HG03108 (cell line): ENCODE measurements around the gene NOX4.
"Not testable (repeated sequence)": the region's sequence is repeated elsewhere in the genome, so short reads cannot be mapped to it uniquely, and the experiment has no call there.

Experiments
- ATAC-seq: cut with Tn5 transposase; IDR thresholded peaks from one replicate; pipeline ENCODE4 v1.9.1; 2021; ENCODE audit warnings: moderate library complexity; ENCODE audit not compliant: unreplicated experiment

NOX4 gene

DNA sequence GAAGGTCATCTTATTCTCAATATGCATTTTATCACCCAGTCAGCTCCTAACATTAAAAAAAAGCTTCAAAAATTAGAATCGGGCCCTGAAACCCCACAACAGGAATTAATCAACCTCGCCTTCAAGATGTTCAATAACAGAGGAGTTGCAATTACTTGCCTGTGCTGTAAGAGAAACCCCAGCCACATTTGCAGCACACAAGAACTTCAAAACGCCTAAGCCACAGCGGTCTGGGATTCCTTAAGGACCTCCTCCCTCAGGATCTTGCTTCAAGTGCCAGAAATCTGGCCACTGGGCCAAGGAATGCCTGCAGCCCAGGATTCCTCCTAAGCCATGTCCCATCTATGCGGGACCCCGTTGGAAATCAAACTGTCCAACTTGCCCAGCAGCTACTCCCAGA, 108.2 kb downstream of the NOX4 start:
- ATAC-seq = not testable (repeated sequence)

DNA sequence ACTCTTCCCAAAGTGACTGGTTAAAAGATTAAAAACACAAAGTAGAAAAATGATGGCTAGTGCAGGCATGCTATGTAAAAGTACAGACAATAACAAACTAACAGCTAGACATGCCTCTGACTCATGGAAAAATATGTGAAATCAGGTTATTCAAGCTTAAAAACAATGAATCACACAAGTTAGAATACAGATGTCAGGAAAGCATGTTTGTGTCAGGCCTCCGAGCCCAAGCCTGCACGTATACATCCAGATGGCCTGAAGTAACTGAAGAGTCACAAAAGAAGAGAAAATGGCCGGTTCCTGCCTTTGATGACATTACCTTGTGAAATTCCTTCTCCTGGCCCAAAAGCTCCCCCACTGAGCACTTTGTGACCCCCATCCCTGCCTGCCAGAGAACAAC, 110.1 kb downstream of the NOX4 start:
- ATAC-seq = no peak

DNA sequence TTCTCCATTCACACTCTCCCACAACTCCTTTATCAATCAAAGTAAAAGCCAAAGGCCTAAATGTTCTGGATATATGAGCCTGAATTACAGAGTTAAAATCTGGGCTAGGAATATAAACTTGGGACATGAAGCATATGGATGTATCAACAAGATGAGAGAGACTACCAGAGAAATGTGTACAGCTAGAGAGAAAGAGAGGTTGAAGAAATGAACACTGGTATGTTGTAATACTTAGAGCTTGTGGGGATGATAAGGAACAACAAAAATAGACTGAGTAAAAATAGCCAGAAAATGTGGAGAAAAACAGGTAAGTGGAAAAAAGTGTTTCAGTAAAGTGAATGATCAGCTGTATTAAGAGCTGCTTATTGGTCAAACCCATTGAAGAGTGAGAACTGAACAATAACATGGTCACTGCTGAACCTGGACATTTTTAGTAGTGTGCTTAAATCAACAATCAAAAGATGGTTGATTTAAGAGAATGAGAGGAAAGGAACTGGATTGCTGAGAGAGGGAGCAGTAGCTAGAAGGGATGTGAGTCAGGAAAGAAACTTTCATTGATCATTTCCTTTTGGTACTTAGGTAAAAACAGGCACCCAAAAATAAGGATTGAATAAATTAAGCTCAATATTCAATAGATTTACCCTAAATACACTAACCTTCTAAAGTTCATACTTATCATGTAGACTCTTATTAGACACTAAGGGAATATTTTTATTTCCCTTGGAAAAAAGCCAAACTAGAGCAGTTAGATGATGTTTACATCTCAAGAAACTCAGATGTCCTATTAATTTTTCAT, 111.0 kb downstream of the NOX4 start:
- ATAC-seq = not testable (repeated sequence)

DNA sequence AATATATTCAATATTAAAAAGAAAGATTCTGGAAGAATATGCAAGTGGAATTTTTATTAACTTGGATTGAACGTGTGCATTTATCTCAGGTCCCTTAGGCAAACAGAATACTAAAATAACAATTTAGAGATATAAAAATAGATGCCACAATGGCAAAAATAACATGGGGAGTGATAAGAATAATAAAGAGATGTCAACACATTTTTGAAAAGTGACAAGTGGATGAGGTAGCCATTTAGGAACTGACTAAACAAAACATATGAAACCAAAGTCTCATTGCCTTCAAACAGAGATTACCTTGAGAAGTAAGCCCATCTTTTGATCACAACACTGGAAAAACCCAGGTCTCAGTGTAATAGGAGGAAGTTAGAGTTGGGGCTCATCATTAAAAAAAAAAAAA, 112.2 kb downstream of the NOX4 start:
- ATAC-seq = not testable (repeated sequence)

DNA sequence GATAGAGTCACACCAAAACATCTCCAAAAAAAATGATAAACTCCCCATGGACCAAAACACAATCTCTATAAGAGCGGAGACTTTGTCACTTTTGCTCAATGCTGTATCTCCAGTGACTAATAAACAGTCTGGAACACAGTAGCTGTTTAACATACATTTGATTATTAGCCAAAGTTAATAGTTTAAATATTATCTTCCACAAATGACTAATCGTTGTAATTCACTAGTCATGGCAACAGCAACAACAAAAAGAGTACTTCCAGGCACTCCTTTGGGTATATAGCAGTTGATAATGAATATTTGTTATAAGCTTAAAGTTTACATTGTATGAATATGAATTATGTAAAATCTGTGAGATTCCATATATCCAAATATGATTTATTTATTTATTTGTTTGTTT, 121.8 kb downstream of the NOX4 start:
- not testable (repeated sequence) for ATAC-seq

DNA sequence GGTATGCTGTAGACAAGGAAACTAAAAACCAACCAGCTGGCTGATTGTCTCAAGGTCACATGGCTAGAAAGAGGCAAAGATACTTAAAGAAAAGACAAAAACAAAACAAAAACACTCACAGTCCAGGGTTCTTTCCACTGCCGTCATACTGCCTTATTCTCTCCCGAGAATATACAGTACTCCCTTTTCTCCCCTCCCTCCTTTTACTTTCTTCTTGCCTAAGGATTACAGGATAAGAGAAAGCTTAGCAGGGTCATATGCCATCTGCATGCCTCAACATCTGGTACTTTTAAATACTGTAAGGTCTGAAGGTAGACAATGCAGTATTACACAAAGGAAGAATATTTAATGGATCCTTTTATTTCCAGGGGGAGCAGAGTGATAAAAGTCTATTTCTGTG, 126.3 kb downstream of the NOX4 start:
- not testable (repeated sequence) for ATAC-seq

DNA sequence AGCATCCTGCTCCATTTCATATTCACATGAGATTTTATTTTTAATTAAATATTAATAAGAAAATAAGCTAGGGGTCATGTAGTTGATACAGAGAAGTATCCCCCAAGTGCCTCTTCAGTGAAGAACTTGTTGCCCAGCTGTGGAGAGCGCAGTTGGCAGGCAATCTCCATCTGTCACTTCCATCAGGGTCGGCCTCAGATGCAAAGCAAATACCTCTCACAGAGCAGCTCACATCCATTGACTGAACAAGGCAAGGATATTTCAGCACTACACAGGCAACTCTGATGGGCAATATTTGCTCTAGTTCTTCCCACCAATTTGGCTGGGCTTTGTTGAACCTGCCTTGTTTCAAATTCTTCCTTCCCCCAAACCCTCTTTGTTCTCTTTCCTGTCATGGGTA, 129.4 kb downstream of the NOX4 start:
- no peak for ATAC-seq

DNA sequence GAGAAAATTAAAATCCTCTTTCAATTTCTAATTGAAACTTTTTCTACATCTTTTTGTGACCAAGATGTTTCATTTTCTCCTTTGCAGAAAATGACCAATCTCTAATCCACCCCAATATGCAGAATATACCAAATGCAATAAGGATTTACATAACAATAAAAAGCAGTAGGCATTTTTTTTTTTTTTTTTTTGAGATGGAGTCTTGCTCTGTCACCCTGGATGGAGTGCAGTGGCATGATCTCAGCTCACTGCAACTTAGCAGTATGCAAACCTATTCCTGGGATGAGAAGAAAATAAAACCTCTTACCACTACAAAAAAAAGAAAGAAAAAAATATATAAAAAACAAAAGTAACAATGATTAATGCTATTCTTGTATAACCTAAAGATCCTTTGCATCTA, 132.0 kb downstream of the NOX4 start:
- not testable (repeated sequence) for ATAC-seq

DNA sequence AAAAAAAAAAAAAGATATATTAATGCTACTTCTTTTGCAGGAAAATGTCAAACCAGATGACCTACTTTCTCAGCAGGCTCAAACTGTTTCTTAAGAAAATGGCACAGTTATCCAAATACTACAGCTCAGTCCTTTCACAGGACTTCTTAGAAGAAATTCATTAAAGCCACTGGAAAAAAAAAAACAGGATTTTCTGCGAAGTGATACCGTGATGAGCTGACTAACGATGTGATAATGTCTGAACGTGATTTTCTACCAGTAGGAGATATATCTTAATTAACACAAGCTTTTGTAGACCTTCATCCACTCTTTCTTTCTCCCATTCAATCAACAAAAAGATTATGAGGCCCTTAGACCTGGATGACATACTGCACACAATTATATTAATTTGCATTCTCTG, 132.4 kb downstream of the NOX4 start:
- ATAC-seq = no peak

DNA sequence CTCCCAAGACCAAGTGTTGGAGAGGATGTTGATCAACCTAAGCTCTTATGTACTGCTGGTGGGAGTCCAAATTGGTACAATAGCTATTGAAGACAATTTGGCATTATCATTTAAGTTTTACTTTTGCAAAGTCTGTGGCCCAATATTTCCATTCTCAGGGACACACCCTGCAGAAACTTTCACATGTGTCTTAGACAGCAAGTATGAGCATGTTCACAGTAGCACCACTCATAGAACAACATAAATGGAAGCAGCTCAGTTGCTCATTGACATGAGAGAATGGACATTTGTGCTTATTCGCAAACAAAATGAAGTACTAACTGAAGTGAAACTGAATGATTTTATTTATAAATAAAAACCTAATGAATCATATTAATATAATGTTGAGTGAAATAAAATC, 135.5 kb downstream of the NOX4 start:
- ATAC-seq = no peak

DNA sequence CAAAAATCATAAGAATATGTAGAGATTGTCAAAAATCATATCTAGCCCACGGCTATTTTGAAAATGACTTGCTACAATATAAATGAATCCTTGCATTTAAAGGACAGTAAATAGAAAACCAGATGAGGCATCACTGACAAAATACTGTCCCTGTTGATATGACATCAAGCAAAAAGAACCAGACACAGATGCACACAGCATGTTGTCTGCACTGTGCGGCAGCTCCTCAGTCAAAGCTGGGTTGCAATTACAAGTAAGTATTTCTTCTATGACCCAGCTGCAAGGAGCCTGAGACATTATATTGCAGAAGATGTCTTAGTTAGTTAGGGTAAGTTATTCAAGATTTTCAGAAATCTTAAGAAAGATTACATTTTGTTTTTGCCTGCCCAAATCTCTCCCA, 136.7 kb downstream of the NOX4 start:
- ATAC-seq = not testable (repeated sequence)

DNA sequence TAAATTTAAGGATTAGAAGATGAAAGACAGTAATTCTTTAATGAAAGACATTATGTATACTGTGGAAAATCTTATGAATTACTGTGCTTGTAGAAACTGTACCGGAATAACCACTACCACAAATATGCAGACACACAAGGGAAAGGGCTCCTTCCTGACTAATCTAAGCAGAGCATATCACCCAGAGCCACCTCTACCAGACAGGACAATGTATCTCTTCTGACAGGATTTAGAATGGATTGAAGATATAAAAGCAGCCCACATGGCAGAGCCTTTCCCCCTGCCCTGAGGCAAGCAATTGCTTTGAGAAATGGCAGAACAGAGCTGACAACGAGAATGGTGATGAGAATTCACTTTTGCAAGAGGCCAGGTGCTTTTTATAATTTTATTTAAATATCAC, 144.1 kb downstream of the NOX4 start:
- ATAC-seq = no peak

DNA sequence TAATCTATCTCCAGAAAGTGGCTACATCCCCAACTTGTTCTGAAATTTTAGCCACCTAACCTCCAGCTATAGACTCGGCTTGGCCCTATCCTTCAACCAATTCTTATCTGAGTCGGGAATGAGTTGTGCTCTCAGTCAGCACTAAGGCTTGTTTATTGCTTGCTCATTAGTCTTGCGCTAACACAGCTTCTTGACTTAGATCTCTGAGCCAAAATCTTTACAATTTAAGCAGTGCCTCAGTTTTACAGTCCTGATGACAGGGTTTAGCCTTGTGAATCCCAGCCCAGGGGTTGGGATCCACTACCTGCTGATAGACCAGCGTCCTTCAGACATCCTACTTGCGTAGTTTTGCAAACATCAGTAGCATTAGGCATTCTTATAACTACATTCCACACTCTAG, 144.6 kb downstream of the NOX4 start:
- ATAC-seq = no peak

DNA sequence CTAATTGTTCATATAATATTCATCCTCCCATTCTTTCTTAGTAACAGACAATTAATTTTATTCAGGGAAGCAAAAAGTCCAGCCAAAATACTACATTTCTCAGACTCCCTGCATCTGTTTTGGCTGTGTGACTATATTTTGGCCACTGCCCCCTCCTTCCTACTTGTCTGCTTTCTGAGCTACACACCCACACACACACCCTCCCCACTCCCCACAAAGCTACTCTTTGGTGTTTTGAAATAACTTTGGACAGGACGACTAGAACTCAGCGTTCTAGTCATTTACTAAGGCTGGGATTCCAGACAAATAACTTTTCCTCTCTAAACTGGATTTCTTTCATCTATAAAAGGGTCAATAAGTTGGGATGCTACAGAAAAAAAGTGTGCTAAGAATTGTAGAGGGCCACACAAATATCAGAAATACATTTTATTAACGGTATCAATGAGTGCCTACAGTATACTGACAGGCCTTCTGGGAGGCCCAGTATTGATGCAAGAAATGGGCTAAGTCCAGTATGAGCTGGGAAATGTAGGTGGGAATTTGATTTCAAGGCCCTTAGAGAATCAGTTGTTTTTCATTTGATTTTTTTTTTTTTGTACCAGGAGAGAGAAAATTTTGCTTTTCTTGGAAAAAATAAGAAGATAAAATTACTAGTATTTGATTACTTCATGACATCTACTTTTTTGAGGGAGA, 148.1 kb downstream of the NOX4 start:
- not testable (repeated sequence) for ATAC-seq

DNA sequence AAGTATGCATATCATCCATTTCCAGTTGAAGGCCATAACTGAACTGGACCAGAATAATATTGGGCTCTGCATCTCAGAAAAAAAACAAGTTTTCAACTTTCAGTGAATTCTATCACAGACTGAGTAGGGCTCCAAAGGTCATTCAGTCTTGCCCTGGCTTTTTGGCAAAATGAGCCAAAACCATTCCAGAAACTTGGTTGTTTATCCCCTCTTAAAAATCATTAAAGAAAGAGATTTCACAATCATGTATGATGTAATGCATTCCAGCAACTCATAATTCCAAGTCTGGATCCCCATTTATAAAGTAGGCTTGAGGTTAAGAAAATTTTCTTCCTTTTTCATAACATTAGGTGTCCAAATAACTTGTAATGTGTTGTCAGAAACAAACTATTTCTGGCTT, 150.7 kb downstream of the NOX4 start:
- not testable (repeated sequence) for ATAC-seq

DNA sequence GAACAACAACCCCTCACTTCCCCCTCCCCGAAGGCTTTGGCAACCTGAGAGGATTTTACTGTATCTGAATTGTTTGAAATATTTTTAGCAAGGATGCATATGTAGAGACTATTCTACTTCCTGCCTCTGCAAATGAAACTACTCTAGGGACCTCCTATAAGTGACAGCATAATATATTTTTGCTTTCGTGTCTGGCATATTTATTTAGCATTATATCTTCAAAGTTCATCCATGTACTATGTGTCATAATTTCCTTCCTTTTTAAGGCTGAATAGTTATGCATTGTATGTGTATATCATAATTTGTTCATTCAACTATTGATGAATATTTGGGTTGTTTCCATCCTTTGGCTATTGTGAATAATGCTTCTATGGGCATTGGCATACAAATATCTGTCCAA, 153.1 kb downstream of the NOX4 start:
- ATAC-seq = not testable (repeated sequence)

DNA sequence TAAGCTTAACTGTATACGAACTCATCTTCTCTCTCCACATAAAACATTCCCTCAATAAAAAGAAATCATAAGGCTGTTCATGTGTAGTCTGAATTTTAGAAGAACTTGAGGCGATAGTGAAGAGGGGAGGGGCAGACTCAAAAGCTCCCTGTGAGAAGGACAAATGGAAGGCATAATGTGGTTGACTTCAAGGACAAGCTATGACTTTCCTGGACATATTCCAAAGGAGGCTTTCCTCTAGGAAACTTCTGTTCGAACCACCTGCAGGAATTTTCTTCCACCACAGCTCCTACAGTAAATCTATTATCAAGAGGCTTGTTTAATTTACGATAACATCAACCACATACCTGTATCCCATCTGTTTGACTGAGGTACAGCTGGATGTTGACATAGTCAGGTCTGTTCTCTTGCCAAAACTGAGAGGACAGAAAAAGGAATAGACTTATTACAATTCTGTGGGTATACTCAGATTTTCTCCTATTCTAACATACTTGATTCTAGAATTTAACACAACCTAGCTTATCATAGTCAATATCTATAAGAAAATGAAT, 154.0 kb downstream of the NOX4 start:
- ATAC-seq = not testable (repeated sequence)

DNA sequence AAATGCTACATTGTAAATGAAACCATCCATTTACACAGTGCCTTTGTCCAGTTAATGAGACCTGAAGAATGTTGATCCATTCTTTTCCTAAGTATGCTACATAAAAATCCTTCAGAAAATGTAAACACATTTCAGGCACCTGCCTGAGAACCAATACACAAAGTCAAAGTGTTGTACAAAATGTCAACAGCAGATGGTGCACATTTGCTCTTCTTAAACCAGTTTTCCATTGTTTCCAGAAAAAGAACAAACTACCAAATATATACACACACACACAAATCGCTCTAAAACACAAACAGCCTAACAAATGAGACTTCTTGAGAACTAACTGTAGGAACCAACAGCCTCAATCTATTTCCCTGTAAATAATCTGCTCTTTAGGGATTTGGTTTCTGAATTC, 157.5 kb downstream of the NOX4 start:
- not testable (repeated sequence) for ATAC-seq

DNA sequence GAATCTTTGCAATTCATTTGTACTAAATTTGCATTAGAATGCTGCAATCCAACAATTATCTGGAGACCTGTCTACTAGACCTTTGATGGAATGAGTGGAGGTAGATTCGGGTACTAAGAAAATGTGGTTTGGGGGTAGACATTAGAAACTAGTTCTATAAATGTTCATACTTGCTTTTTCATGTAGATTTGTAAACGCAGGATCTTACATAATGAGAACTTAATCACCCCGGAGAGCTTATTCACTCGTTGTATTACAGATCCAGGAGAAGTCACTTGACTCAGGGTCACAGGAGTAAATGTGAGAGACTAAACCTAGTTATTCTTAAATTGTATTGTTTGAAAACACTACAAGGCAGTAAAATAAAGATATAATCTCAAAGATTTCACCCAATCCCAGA, 159.2 kb downstream of the NOX4 start:
- not testable (repeated sequence) for ATAC-seq

DNA sequence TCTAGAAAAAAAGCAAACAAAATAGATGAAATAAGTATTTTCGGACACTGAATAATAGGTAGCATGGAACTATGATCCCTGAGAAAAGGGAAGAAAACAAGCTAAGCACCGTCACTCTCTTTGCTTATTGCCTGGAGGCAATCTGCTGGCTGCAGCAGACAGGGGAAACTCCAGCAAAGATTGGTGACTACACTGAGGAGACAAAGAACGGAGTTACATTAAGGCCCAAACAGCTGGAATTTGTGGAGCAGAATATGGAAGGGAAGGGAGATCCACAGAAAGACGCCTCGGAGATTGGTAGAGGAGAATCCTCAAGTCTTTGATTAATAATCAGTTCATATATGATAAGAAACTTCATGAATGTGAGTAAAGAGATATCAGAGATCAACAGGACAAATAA, 163.3 kb downstream of the NOX4 start:
- no peak for ATAC-seq

DNA sequence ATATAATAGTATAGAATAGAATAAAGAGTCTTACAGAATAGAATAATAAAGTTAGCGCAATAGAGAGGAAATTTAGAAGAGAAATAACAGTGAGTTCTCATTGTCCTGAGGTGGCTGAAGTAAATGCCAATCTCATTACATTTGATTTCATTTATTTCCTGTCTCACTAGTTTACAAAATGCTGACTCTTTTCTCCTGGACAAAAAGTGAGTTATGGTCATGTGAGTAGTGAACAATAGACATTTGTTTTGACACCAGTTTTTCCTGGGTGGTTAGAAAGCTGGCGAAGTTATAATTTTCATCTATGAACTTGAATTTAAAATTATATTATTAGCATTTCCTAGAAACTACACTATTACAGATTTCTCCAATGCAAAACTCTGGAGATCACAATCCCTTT, 169.8 kb downstream of the NOX4 start:
- no peak for ATAC-seq

DNA sequence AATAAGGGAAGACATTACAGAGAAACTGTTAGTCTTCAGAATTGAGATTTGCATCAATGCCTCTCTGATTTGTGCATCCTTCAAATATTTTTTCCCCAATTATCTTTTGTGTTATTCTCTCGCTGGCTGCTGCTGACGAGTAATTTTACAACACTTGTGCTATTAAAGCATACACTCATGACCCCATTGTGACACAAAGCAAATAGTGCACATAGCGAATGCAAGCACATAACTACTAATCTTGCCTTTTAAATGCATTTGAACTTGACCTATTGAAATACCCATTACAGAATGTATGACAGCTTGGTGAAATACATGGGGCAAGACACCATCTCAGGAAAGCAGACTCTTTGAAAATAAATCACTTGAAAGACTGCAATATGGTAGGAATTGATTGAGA, 180.6 kb downstream of the NOX4 start:
- not testable (repeated sequence) for ATAC-seq
